ENCODE measurements around the gene TAF1D. TPM values are rescaled to one million over a fixed set of nuclear protein-coding genes. Genes with fewer than 3 reads are reported as not detected.
A peak's percentile ranks its signal among the peaks of the same experiment; 100 is the strongest.

Gene TAF1D
- total RNA-seq, 1 experiment from 2014 or later: 272 TPM

DNA sequence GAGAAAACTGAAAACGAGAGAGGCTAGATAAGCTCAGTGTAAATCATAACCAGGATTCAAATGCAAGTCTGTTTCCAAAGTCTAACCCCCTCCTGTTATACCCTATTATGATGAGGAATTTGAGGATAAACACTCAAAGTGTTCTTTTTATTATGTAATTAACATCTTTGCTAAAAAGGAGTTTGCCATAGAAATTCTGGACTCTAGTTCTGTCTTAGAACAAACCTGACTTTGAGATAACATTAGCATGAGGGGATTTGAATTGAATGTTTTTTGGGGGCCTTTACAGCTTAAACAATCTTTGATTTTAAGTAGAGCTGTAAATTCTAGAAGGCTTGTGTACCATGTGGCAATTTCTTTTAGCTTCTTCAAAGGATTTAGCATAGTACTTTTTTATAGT, 9.7 kb upstream of the TAF1D start:
- no peak overlapping the region for H2AK5ac ChIP-seq (ENCODE audit: insufficient read length, low read length)
- H3K23ac ChIP-seq (ENCODE audit: insufficient read length, low read depth, low read length): no peak overlapping the region
- H4K20me1 ChIP-seq (ENCODE audit: control insufficient read depth, insufficient read depth, insufficient read length): no peaks in the 10 kb centered on the region
- H3K36me3 Mint-ChIP-seq (ENCODE audit: insufficient read depth in 1 of 3, low read depth in 3 of 3): peaks cover 0 to 16% (median 15%) of the 10 kb centered on the region in 3 experiments; a peak in 5 of 7 replicates
- H2BK15ac ChIP-seq (ENCODE audit: low read depth, low read length): no peak overlapping the region
- no peak for TF ChIP-seq CTCF (conservative IDR thresholded peaks at IDR 0.05)
- no CpG with 5 or more reads among the region's 1 CpG for WGBS (ENCODE audit: extremely low coverage, insufficient read length, low lambda C conversion rate)
- H3K4me1 Mint-ChIP-seq: peaks cover 7% of the 10 kb centered on the region in 2 experiments
- H2BK120ac ChIP-seq (ENCODE audit: low read depth, low read length, poor library complexity, severe bottlenecking): no peak overlapping the region
- H2BK20ac ChIP-seq (ENCODE audit: low read depth, low read length, poor library complexity, severe bottlenecking): no peak overlapping the region
- no peak overlapping the region for H3K4me2 ChIP-seq (ENCODE audit: insufficient read depth, insufficient read length, low read length)
- no peaks in the 10 kb centered on the region for H3K23me2 ChIP-seq (ENCODE audit: insufficient read length, low read depth, low read length, poor library complexity, severe bottlenecking)
- H3K27me3 Mint-ChIP-seq (ENCODE audit: low read depth): no peaks in the 10 kb centered on the region
- peak overlapping the region in 1 of 3 experiments; percentile 60; a peak in 1 of 7 replicates for H3K27ac Mint-ChIP-seq
- no peak overlapping the region for H4K91ac ChIP-seq (ENCODE audit: insufficient read length, low read depth, low read length)
- no peak overlapping the region for H3K4me3 Mint-ChIP-seq
- DNase-seq: no peak
- no peak overlapping the region for H2BK12ac ChIP-seq (ENCODE audit: insufficient read length, low read depth, low read length)
- no peak overlapping the region for H3K9ac ChIP-seq (ENCODE audit: extremely low read depth, insufficient read length, low read length)
- no peak overlapping the region for H4K5ac ChIP-seq (ENCODE audit: insufficient read length, low read depth, low read length)
- H3K79me1 ChIP-seq (ENCODE audit: insufficient read depth, low read depth, low read length, poor library complexity, severe bottlenecking): no peaks in the 10 kb centered on the region
- no peak overlapping the region for H3K27ac ChIP-seq (ENCODE audit: insufficient read length, low read depth, low read length)
- H3K56ac ChIP-seq (ENCODE audit: insufficient read length, low read depth, low read length): no peak overlapping the region
- no peak overlapping the region for H2AFZ ChIP-seq (ENCODE audit: low read length)
- no peak overlapping the region for H3K4ac ChIP-seq (ENCODE audit: low read depth, low read length)
- H3K4me1 ChIP-seq (ENCODE audit: insufficient read depth, low read length): no peaks in the 10 kb centered on the region
- H3K9me3 ChIP-seq (ENCODE audit: control insufficient read depth, low read depth, low read length): no peaks in the 10 kb centered on the region
- no peak overlapping the region for H2BK5ac ChIP-seq (ENCODE audit: insufficient read length, low read length)
- H3K18ac ChIP-seq (ENCODE audit: insufficient read length, low read depth, low read length): no peak overlapping the region
- H3K27me3 ChIP-seq (ENCODE audit: insufficient read depth, low read length): no peaks in the 10 kb centered on the region
- H3K14ac ChIP-seq (ENCODE audit: insufficient read depth, low read length): no peak overlapping the region
- H3K79me2 ChIP-seq (ENCODE audit: insufficient read depth, low read length): no peaks in the 10 kb centered on the region
- H3T11ph ChIP-seq (ENCODE audit: low read length): no peak overlapping the region
- no peak overlapping the region for H4K8ac ChIP-seq (replicated peaks; ENCODE audit: insufficient read length, low read depth, low read length)
- H3K9me3 Mint-ChIP-seq: no peaks in the 10 kb centered on the region
